Liver (tissue), 9 donors: ENCODE measurements around the gene LHPP. TPM values are rescaled to one million over a fixed set of nuclear protein-coding genes. Genes with fewer than 3 reads are reported as not detected.

ENCODE experiments used
- DNase-seq: peaks from one replicate; pipeline ENCODE4 v3.0.0-alpha.2; 2017; ENCODE audit warnings: low spot score
- H3K27ac ChIP-seq, 2 donors: one replicate each; pipeline ENCODE4 v1.7.0; 2013; ENCODE audit warnings: inconsistent platforms in 2 of 2, low read length in 2 of 2, control low read depth in 1 of 2, low read depth in 1 of 2, mild to moderate bottlenecking in 1 of 2
- H3K27me3 ChIP-seq, 4 donors: one replicate each; pipeline versions ENCODE4 v1.6.1 to v1.7.0; 2013; ENCODE audit warnings: low read length in 3 of 4, inconsistent platforms in 1 of 4, mild to moderate bottlenecking in 1 of 4, moderate library complexity in 1 of 4; ENCODE audit not compliant: control insufficient read depth in 4 of 4, insufficient read depth in 4 of 4
- H3K36me3 ChIP-seq, 4 donors: one replicate each; pipeline versions ENCODE4 v1.6.1 to v1.7.0; 2013; ENCODE audit warnings: low read length in 3 of 4, mild to moderate bottlenecking in 3 of 4, low read depth in 1 of 4, moderate library complexity in 1 of 4; ENCODE audit not compliant: control insufficient read depth in 4 of 4, insufficient read depth in 3 of 4
- H3K4me1 ChIP-seq, 4 donors: one replicate each; pipeline versions ENCODE4 v1.6.1 to v1.7.0; 2013; ENCODE audit warnings: low read length in 3 of 4, mild to moderate bottlenecking in 3 of 4, moderate library complexity in 1 of 4; ENCODE audit not compliant: control insufficient read depth in 4 of 4, insufficient read depth in 4 of 4
- H3K4me3 ChIP-seq, 3 donors: one replicate each; pipeline versions ENCODE4 v1.6.1 to v1.7.0; 2013; ENCODE audit warnings: low read length in 3 of 3, control low read depth in 1 of 3, low read depth in 1 of 3, mild to moderate bottlenecking in 1 of 3
- H3K9ac ChIP-seq, 2 donors: one replicate each; pipeline ENCODE4 v1.7.0; 2013; ENCODE audit warnings: low read length in 2 of 2, mild to moderate bottlenecking in 2 of 2, moderate library complexity in 2 of 2, control low read depth in 1 of 2, low read depth in 1 of 2
- H3K9me3 ChIP-seq, 4 donors: one replicate each; pipeline versions ENCODE4 v1.6.1 to v1.7.0; 2013; ENCODE audit warnings: low read length in 3 of 4; ENCODE audit not compliant: control insufficient read depth in 4 of 4
- EGR1 ChIP-seq, 2 donors: IDR thresholded peaks; 2 replicates each; pipeline ENCODE4 v1.6.1; 2016 to 2018; ENCODE audit warnings: antibody characterized with exemption in 2 of 2, low read depth in 2 of 2
- FOXA1 ChIP-seq: IDR thresholded peaks from 2 replicates; pipeline ENCODE4 v1.6.1; 2016; ENCODE audit warnings: antibody characterized with exemption
- FOXA2 ChIP-seq: IDR thresholded peaks from 2 replicates; pipeline ENCODE4 v1.6.1; 2016; ENCODE audit warnings: antibody characterized with exemption
- GABPA ChIP-seq, 2 donors: IDR thresholded peaks in 1 of 2; conservative IDR thresholded peaks in 1 of 2; 2 replicates each; pipeline ENCODE4 v1.6.1; 2016; ENCODE audit warnings: antibody characterized with exemption in 2 of 2, mild to moderate bottlenecking in 1 of 2, moderate library complexity in 1 of 2
- HNF4A ChIP-seq, 2 donors: conservative IDR thresholded peaks; 2 replicates each; pipeline ENCODE4 v1.6.1; 2016; ENCODE audit warnings: antibody characterized with exemption in 2 of 2, mild to moderate bottlenecking in 2 of 2
- HNF4G ChIP-seq: IDR thresholded peaks from 2 replicates; pipeline ENCODE4 v1.6.1; 2016; ENCODE audit warnings: antibody characterized with exemption
- JUND ChIP-seq, 2 donors: IDR thresholded peaks; 2 replicates each; pipeline ENCODE4 v1.6.1; 2016; ENCODE audit warnings: antibody characterized with exemption in 2 of 2
- NR2F2 ChIP-seq: IDR thresholded peaks from 2 replicates; pipeline ENCODE4 v1.6.1; 2016; ENCODE audit warnings: antibody characterized with exemption
- RAD21 ChIP-seq, 2 donors: IDR thresholded peaks; 2 replicates each; pipeline ENCODE4 v1.6.1; 2016; ENCODE audit warnings: antibody characterized with exemption in 2 of 2, mild to moderate bottlenecking in 2 of 2
- RXRA ChIP-seq, 2 donors: IDR thresholded peaks; 2 replicates each; pipeline ENCODE4 v1.6.1; 2017 to 2018; ENCODE audit warnings: antibody characterized with exemption in 2 of 2, mild to moderate bottlenecking in 1 of 2
- SP1 ChIP-seq: IDR thresholded peaks from 2 replicates; pipeline ENCODE4 v1.6.1; 2018; ENCODE audit warnings: antibody characterized with exemption, mild to moderate bottlenecking
- TAF1 ChIP-seq: conservative IDR thresholded peaks from 2 replicates; pipeline ENCODE4 v1.6.1; 2016; ENCODE audit warnings: antibody characterized with exemption, mild to moderate bottlenecking
- YY1 ChIP-seq: IDR thresholded peaks from 2 replicates; pipeline ENCODE4 v1.6.1; 2016; ENCODE audit warnings: antibody characterized with exemption, mild to moderate bottlenecking
- WGBS: extraction: QIAGEN DNeasy Blood & Tissue Kit; methylation state at CpG from one replicate; pipeline ENCODE4 v1.1.7; 2013; 5-methylcytosine and 5-hydroxymethylcytosine counted together
- polyA plus RNA-seq, 2 donors: library from polyadenylated mRNA; stranded (reverse) in 1 of 2; unstranded in 1 of 2; fragments of 200-250 nt in 1 of 2; fragments of >200 nt in 1 of 2; fragmentation: Nextera tagmentation in 1 of 2; extraction: Ambion mirVana in 1 of 2; gene quantifications; one replicate each; pipeline versions ENCODE4 v1.2.1 to v1.2.3, GENCODE V29; 2013 to 2015
- total RNA-seq, 2 donors: library from RNA; depleted of rRNA; stranded (reverse); fragments of >200 nt; gene quantifications; one replicate each; pipeline ENCODE4 v1.2.3, GENCODE V29; 2014
- TF ChIP-seq, protein P1 (sequence below): fragments of 150-350 bp; IDR thresholded peaks from 2 replicates; pipeline ENCODE4 v1.5.1; 2017; ENCODE audit warnings: improper control_type of control experiment, low read depth, low read length; ENCODE audit not compliant: missing input control
- TF ChIP-seq, protein P2 (sequence below): IDR thresholded peaks from 2 replicates; pipeline ENCODE4 v1.6.1; 2016; ENCODE audit warnings: antibody characterized with exemption, mild to moderate bottlenecking
- TF ChIP-seq, protein P3 (sequence below): IDR thresholded peaks from 2 replicates; pipeline ENCODE4 v1.6.1; 2016; ENCODE audit warnings: antibody characterized with exemption
- TF ChIP-seq, protein P4 (sequence below): IDR thresholded peaks from 2 replicates; pipeline ENCODE4 v1.6.1; 2016; ENCODE audit warnings: antibody characterized with exemption
- TF ChIP-seq, protein P5 (sequence below): IDR thresholded peaks from 2 replicates; pipeline ENCODE4 v1.6.1; 2016; ENCODE audit warnings: antibody characterized with exemption
- donor health status: healthy.
- donor health status: healthy.
- donor health status: healthy.
- donor health status: healthy.
- donor health status: healthy.

The LHPP gene
- total and polyA plus RNA-seq, 4 donors, result 15.9 to 39.9 (median 26.2) TPM

DNA sequence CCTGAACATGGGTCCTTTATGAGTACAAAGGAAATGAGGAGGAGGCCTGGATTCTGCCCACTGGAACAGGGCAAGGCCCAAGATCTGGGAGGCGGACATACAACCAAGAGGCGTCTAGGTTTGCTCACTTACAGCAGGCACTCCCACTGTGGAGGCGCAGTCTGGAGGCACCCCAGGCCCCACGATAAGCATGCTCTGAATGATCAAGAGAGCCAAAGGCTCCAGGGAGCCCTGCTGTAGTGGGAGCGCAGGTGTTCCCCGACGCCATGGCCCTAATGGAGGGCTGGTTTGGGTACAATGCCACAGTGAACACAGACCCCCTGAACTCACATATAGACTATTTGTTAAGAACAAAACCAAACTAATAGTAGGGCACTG, 194.5 kb downstream of the LHPP start (continued):
- TF ChIP-seq, protein P1, sequence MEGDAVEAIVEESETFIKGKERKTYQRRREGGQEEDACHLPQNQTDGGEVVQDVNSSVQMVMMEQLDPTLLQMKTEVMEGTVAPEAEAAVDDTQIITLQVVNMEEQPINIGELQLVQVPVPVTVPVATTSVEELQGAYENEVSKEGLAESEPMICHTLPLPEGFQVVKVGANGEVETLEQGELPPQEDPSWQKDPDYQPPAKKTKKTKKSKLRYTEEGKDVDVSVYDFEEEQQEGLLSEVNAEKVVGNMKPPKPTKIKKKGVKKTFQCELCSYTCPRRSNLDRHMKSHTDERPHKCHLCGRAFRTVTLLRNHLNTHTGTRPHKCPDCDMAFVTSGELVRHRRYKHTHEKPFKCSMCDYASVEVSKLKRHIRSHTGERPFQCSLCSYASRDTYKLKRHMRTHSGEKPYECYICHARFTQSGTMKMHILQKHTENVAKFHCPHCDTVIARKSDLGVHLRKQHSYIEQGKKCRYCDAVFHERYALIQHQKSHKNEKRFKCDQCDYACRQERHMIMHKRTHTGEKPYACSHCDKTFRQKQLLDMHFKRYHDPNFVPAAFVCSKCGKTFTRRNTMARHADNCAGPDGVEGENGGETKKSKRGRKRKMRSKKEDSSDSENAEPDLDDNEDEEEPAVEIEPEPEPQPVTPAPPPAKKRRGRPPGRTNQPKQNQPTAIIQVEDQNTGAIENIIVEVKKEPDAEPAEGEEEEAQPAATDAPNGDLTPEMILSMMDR, result no peak
- no peak for TF ChIP-seq YY1

DNA sequence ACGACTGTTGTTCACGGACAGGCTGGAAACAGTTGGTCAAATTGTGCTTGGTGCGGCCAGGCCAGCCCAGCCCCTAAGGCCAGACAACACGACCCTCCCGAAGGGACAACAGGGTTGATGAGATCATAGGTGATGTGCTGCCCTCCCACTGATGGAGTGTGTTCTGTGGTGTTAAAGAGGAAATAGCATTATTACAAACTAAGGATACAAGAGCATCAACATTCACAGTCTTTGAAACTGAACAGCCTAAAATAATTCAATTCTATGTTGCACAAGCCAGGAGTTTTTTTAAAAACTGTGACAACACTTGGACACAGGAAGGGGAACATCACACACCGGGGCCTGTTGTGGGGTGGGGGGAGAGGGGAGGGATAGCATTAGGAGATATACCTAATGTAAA, 194.9 kb downstream of the LHPP start:
- Histone ChIP-seq H3K36me3 (no peaks in the 10 kb centered on the region), H3K27me3 (no peaks in the 10 kb centered on the region), H3K4me3 (no peak overlapping the region), H3K9me3 (no peaks in the 10 kb centered on the region), H3K9ac (no peak overlapping the region), H3K4me1 (no peaks in the 10 kb centered on the region), H3K27ac (no peak overlapping the region)
- TF ChIP-seq RXRA (IDR thresholded peaks at IDR 0.05) (no peak), RAD21 (IDR thresholded peaks at IDR 0.05) (no peak), HNF4A (conservative IDR thresholded peaks at IDR 0.05) (no peak), HNF4G (no peak), TAF1 (no peak), FOXA1 (no peak), NR2F2 (no peak), JUND (IDR thresholded peaks at IDR 0.05) (no peak), YY1 (no peak), SP1 (no peak), GABPA (IDR thresholded peaks at IDR 0.05 in 1 of 2, conservative IDR thresholded peaks at IDR 0.05 in 1 of 2) (no peak), EGR1 (IDR thresholded peaks at IDR 0.05; ENCODE audit: low read depth in 2 of 2) (no peak), FOXA2 (no peak)
- TF ChIP-seq, protein P2, sequence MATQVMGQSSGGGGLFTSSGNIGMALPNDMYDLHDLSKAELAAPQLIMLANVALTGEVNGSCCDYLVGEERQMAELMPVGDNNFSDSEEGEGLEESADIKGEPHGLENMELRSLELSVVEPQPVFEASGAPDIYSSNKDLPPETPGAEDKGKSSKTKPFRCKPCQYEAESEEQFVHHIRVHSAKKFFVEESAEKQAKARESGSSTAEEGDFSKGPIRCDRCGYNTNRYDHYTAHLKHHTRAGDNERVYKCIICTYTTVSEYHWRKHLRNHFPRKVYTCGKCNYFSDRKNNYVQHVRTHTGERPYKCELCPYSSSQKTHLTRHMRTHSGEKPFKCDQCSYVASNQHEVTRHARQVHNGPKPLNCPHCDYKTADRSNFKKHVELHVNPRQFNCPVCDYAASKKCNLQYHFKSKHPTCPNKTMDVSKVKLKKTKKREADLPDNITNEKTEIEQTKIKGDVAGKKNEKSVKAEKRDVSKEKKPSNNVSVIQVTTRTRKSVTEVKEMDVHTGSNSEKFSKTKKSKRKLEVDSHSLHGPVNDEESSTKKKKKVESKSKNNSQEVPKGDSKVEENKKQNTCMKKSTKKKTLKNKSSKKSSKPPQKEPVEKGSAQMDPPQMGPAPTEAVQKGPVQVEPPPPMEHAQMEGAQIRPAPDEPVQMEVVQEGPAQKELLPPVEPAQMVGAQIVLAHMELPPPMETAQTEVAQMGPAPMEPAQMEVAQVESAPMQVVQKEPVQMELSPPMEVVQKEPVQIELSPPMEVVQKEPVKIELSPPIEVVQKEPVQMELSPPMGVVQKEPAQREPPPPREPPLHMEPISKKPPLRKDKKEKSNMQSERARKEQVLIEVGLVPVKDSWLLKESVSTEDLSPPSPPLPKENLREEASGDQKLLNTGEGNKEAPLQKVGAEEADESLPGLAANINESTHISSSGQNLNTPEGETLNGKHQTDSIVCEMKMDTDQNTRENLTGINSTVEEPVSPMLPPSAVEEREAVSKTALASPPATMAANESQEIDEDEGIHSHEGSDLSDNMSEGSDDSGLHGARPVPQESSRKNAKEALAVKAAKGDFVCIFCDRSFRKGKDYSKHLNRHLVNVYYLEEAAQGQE, result no peak
- TF ChIP-seq, protein P3, sequence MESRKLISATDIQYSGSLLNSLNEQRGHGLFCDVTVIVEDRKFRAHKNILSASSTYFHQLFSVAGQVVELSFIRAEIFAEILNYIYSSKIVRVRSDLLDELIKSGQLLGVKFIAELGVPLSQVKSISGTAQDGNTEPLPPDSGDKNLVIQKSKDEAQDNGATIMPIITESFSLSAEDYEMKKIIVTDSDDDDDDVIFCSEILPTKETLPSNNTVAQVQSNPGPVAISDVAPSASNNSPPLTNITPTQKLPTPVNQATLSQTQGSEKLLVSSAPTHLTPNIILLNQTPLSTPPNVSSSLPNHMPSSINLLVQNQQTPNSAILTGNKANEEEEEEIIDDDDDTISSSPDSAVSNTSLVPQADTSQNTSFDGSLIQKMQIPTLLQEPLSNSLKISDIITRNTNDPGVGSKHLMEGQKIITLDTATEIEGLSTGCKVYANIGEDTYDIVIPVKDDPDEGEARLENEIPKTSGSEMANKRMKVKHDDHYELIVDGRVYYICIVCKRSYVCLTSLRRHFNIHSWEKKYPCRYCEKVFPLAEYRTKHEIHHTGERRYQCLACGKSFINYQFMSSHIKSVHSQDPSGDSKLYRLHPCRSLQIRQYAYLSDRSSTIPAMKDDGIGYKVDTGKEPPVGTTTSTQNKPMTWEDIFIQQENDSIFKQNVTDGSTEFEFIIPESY, result no peak
- TF ChIP-seq, protein P4, sequence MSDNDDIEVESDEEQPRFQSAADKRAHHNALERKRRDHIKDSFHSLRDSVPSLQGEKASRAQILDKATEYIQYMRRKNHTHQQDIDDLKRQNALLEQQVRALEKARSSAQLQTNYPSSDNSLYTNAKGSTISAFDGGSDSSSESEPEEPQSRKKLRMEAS, result no peak
- TF ChIP-seq, protein P1, result no peak
- TF ChIP-seq, protein P5, sequence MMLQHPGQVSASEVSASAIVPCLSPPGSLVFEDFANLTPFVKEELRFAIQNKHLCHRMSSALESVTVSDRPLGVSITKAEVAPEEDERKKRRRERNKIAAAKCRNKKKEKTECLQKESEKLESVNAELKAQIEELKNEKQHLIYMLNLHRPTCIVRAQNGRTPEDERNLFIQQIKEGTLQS, result no peak
- DNase-seq, result no peak
- 93% methylated on average over 6 of the region's 6 CpGs for WGBS
